GM12891 (cell line): ENCODE results near the gene CYP24A1.

ENCODE experiments used
- POLR2A ChIP-seq: IDR thresholded peaks from 2 replicates; pipeline ENCODE4 v1.6.1; 2011; ENCODE audit warnings: low read depth, low read length, control low read depth
- POLR2AphosphoS5 ChIP-seq: IDR thresholded peaks from 2 replicates; pipeline ENCODE4 v1.6.1; 2011; ENCODE audit warnings: low read depth, low read length, control low read depth
- POU2F2 ChIP-seq: IDR thresholded peaks from 2 replicates; pipeline ENCODE4 v1.6.1; 2011; ENCODE audit warnings: low read depth, mild to moderate bottlenecking, control low read depth, low read length, moderate library complexity
- SPI1 ChIP-seq: IDR thresholded peaks from 2 replicates; pipeline ENCODE4 v1.6.1; 2011; ENCODE audit warnings: low read depth, low read length, control low read depth
- TAF1 ChIP-seq: IDR thresholded peaks from 2 replicates; pipeline ENCODE4 v1.6.1; 2011; ENCODE audit warnings: low read depth, low read length, control low read depth

- no peak for TF ChIP-seq POLR2A
- no peak for TF ChIP-seq TAF1
- TF ChIP-seq POU2F2, result no peak
- no peak for TF ChIP-seq POLR2AphosphoS5
- no peak for TF ChIP-seq SPI1
Observed at GRCh38 chr20:54113566-54113965, 60.2 kb downstream of the CYP24A1 start.
